OCI-LY1 (cell line): ENCODE results near the gene OTOG.

Experiments used
- EZH2 ChIP-seq: fragments of 200-600 bp; sonication (generic), shearing (Covaris generic); IDR thresholded peaks from 2 replicates; pipeline ENCODE4 v1.8.0; 2017; ENCODE audit warnings: borderline replicate concordance, mixed run types, mild to moderate bottlenecking, antibody characterized with exemption, low read length, moderate library complexity, mixed read lengths
- TF ChIP-seq, protein P1 (sequence below): fragments of 200-600 bp; sonication (generic), shearing (Covaris generic); IDR thresholded peaks from 2 replicates; pipeline ENCODE4 v1.5.1; 2017; ENCODE audit warnings: mild to moderate bottlenecking, antibody characterized with exemption, low read length, moderate library complexity, mixed read lengths

DNA sequence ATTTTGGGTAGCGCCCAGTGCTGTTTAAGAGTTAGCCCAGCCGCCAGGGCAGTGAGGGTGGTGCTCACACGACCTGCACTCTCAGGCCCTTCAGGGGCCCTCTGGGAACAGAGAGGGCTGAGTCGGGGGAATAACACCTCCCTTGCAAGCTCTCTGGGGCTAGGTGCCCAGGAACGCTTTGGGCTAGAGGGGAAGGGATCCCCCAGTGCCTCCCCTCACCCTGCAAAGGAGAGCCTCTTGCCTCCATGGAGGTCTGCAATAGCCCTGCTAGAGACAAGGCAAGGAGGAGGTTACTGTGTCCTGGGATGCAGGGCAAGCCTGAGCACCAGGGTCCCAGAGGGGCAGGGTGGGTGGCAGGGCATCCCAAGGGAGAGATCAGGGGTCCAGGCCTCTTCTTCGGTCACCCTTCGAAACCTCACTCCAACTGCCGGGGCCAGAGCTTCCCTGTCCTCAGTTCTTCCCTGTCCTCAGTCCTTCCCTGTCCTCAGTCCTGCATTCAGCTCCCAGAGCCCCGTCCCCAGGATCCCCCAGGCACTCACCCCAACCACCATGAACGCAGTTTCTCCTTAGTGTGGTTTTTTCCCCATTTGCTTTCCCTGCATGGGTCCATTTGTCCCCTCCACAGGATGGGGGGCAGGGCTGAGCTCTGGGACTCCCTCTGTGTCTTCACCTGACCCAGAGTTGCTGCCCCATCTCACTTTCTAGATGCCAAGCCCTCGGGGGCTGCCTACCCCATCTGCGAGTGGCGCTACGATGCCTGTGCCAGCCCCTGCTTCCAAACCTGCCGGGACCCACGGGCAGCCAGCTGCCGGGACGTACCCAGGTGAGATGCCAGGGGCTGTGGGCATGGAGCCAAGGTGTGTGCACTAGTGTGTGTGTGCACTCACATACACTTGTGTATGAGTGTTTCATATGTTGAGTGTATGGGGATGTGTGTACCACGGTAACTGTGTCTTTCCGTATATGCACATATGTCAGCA, 60.8 kb downstream of the OTOG start:
- TF ChIP-seq, protein P1, sequence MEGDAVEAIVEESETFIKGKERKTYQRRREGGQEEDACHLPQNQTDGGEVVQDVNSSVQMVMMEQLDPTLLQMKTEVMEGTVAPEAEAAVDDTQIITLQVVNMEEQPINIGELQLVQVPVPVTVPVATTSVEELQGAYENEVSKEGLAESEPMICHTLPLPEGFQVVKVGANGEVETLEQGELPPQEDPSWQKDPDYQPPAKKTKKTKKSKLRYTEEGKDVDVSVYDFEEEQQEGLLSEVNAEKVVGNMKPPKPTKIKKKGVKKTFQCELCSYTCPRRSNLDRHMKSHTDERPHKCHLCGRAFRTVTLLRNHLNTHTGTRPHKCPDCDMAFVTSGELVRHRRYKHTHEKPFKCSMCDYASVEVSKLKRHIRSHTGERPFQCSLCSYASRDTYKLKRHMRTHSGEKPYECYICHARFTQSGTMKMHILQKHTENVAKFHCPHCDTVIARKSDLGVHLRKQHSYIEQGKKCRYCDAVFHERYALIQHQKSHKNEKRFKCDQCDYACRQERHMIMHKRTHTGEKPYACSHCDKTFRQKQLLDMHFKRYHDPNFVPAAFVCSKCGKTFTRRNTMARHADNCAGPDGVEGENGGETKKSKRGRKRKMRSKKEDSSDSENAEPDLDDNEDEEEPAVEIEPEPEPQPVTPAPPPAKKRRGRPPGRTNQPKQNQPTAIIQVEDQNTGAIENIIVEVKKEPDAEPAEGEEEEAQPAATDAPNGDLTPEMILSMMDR: no peak
- TF ChIP-seq EZH2: no peak
